OCI-LY1 (cell line): ENCODE measurements around the gene PRELID2.

Experiments
- H2AFZ ChIP-seq: fragments of 200-600 bp; sonication (generic), shearing (Covaris generic); 2 replicates; pipeline ENCODE4 v1.6.0; 2014; ENCODE audit warnings: antibody characterized with exemption, mild to moderate bottlenecking, low read length
- H3F3A ChIP-seq: fragments of 200-600 bp; sonication (generic), shearing (Covaris generic); 2 replicates; pipeline ENCODE4 v1.6.0; 2014; ENCODE audit warnings: mild to moderate bottlenecking, antibody characterized with exemption, low read length, moderate library complexity; ENCODE audit not compliant: insufficient read depth
- H3K27ac ChIP-seq: fragments of 200-600 bp; sonication (generic); 2 replicates; pipeline ENCODE4 v1.5.1; 2014; ENCODE audit warnings: low read length, mixed run types, mild to moderate bottlenecking, low read depth; ENCODE audit not compliant: poor library complexity, severe bottlenecking
- H3K27me3 ChIP-seq: fragments of 200-600 bp; sonication (generic); 2 replicates; pipeline ENCODE4 v1.6.0; 2014; ENCODE audit warnings: antibody characterized with exemption, mild to moderate bottlenecking, low read length, moderate library complexity; ENCODE audit not compliant: insufficient read depth
- H3K36me3 ChIP-seq: fragments of 200-600 bp; sonication (generic); 2 replicates; pipeline ENCODE4 v1.6.1; 2014; ENCODE audit warnings: mild to moderate bottlenecking, antibody characterized with exemption, low read length, moderate library complexity, mixed read lengths; ENCODE audit not compliant: insufficient read depth
- H3K4me1 ChIP-seq: fragments of 200-600 bp; sonication (generic); 2 replicates; pipeline ENCODE4 v1.5.1; 2014; ENCODE audit warnings: mild to moderate bottlenecking, low read length, moderate library complexity; ENCODE audit not compliant: insufficient read depth, severe bottlenecking
- H3K4me2 ChIP-seq: fragments of 200-600 bp; sonication (generic), shearing (Covaris generic); 2 replicates; pipeline ENCODE4 v1.6.1; 2014; ENCODE audit warnings: low read length
- H3K4me3 ChIP-seq: fragments of 200-600 bp; sonication (generic); 2 replicates; pipeline ENCODE4 v1.5.1; 2014; ENCODE audit warnings: low read length, low read depth, mild to moderate bottlenecking, mixed read lengths; ENCODE audit not compliant: poor library complexity, severe bottlenecking
- H3K79me2 ChIP-seq: fragments of 200-600 bp; shearing (Covaris generic); 2 replicates; pipeline ENCODE4 v1.6.1; 2016; ENCODE audit warnings: mixed run types, low read length, mixed read lengths; ENCODE audit not compliant: insufficient read depth
- H3K9ac ChIP-seq: fragments of 200-600 bp; sonication (generic), shearing (Covaris generic); 2 replicates; pipeline ENCODE4 v1.6.1; 2014; ENCODE audit warnings: mild to moderate bottlenecking, low read length, mixed read lengths
- H3K9me2 ChIP-seq: fragments of 200-600 bp; sonication (generic), shearing (Covaris generic); 2 replicates; pipeline ENCODE4 v1.6.1; 2014; ENCODE audit warnings: low read depth, mild to moderate bottlenecking, low read length, mixed read lengths
- H3K9me3 ChIP-seq: fragments of 200-600 bp; shearing (Covaris generic); 2 replicates; pipeline ENCODE4 v1.6.1; 2014; ENCODE audit warnings: low read length, mixed read lengths
- H4K20me1 ChIP-seq: fragments of 200-600 bp; sonication (generic), shearing (Covaris generic); 2 replicates; pipeline ENCODE4 v1.6.0; 2016; ENCODE audit warnings: mild to moderate bottlenecking, low read length; ENCODE audit not compliant: insufficient read depth
- CTCF ChIP-seq: fragments of 200-600 bp; sonication (generic), shearing (Covaris generic); IDR thresholded peaks from 2 replicates; pipeline ENCODE4 v1.5.1; 2017; ENCODE audit warnings: mild to moderate bottlenecking, antibody characterized with exemption, low read length, moderate library complexity, mixed read lengths
- EZH2 ChIP-seq: fragments of 200-600 bp; sonication (generic), shearing (Covaris generic); IDR thresholded peaks from 2 replicates; pipeline ENCODE4 v1.8.0; 2017; ENCODE audit warnings: borderline replicate concordance, mixed run types, mild to moderate bottlenecking, antibody characterized with exemption, low read length, moderate library complexity, mixed read lengths

PRELID2 gene

GRCh38 chr5:145711417-145711816, 123.7 kb downstream of the PRELID2 start:
- H3K36me3 ChIP-seq: no peaks in the 10 kb centered on the region
- no peak overlapping the region for H3K27ac ChIP-seq
- H3F3A ChIP-seq: no peaks in the 10 kb centered on the region
- H2AFZ ChIP-seq: no peak overlapping the region
- no peaks in the 10 kb centered on the region for H3K4me1 ChIP-seq
- no peaks in the 10 kb centered on the region for H3K27me3 ChIP-seq
- no peaks in the 10 kb centered on the region for H3K9me2 ChIP-seq
- TF ChIP-seq EZH2 (no peak), CTCF (no peak)
- no peaks in the 10 kb centered on the region for H4K20me1 ChIP-seq
- H3K4me2 ChIP-seq: no peak overlapping the region
- no peaks in the 10 kb centered on the region for H3K9me3 ChIP-seq
- H3K79me2 ChIP-seq: no peaks in the 10 kb centered on the region
- H3K4me3 ChIP-seq: no peak overlapping the region
- H3K9ac ChIP-seq: no peak overlapping the region
